Astrocyte (in vitro differentiated cells and primary cell): ENCODE measurements around the gene GALM. TPM values are rescaled to one million over a fixed set of nuclear protein-coding genes. Genes with fewer than 3 reads are reported as not detected.
A peak's percentile ranks its signal among the peaks of the same experiment; 100 is the strongest.
"Not testable (repeated sequence)": the region's sequence is repeated elsewhere in the genome, so short reads cannot be mapped to it uniquely, and the experiment has no call there.

ENCODE experiments used
- DNase-seq: peaks from one replicate; pipeline ENCODE4 v3.0.0-alpha.2; 2010; ENCODE audit warnings: low read depth
- FAIRE-seq: peaks from 2 replicates; lab custom pipeline; 2011; peaks lifted over from hg19 to GRCh38; lab: Jason Lieb, UNC
- H2AFZ ChIP-seq: 2 replicates; pipeline ENCODE4 v1.6.0; 2012; ENCODE audit warnings: low read depth, low read length, inconsistent platforms
- H3K27ac ChIP-seq: 2 replicates; pipeline ENCODE4 v1.5.1; 2011; ENCODE audit warnings: low read depth, low read length, inconsistent platforms
- H3K27me3 ChIP-seq: 2 replicates; pipeline ENCODE4 v1.6.0; 2011; ENCODE audit warnings: low read length, inconsistent platforms; ENCODE audit not compliant: insufficient read depth
- H3K36me3 ChIP-seq: 2 replicates; pipeline ENCODE4 v1.5.1; 2011; ENCODE audit warnings: low read length, inconsistent platforms; ENCODE audit not compliant: insufficient read depth
- H3K4me1 ChIP-seq: 2 replicates; pipeline ENCODE4 v1.5.1; 2011; ENCODE audit warnings: low read length, inconsistent platforms; ENCODE audit not compliant: insufficient read depth
- H3K4me2 ChIP-seq: 2 replicates; pipeline ENCODE4 v1.6.0; 2012; ENCODE audit warnings: low read length, inconsistent platforms
- H3K4me3 ChIP-seq: 2 replicates; pipeline ENCODE4 v1.5.1; 2011; ENCODE audit warnings: low read depth, mild to moderate bottlenecking, low read length, inconsistent platforms; ENCODE audit not compliant: insufficient read depth
- H3K79me2 ChIP-seq: 2 replicates; pipeline ENCODE4 v1.6.0; 2012; ENCODE audit warnings: mild to moderate bottlenecking, low read length, inconsistent platforms; ENCODE audit not compliant: insufficient read depth
- H3K9ac ChIP-seq: 2 replicates; pipeline ENCODE4 v1.6.0; 2012; ENCODE audit warnings: mild to moderate bottlenecking, low read length, inconsistent platforms
- H3K9me3 ChIP-seq: 2 replicates; pipeline ENCODE4 v1.5.1; 2012; ENCODE audit warnings: low read depth, mild to moderate bottlenecking, low read length, inconsistent platforms; ENCODE audit not compliant: insufficient read depth
- H4K20me1 ChIP-seq: 2 replicates; pipeline ENCODE4 v1.6.0; 2012; ENCODE audit warnings: low read length, inconsistent platforms; ENCODE audit not compliant: insufficient read depth
- H3K27ac Mint-ChIP-seq: one replicate; pipeline ENCODE4 v1.8.0; 2021; ENCODE audit warnings: mild to moderate bottlenecking, mixed read lengths; ENCODE audit not compliant: unreplicated experiment
- H3K27me3 Mint-ChIP-seq: one replicate; pipeline ENCODE4 v1.8.0; 2021; ENCODE audit warnings: low read depth, mixed read lengths; ENCODE audit not compliant: unreplicated experiment
- H3K36me3 Mint-ChIP-seq: one replicate; pipeline ENCODE4 v1.8.0; 2021; ENCODE audit warnings: low read depth, mixed read lengths; ENCODE audit not compliant: unreplicated experiment
- H3K4me1 Mint-ChIP-seq: one replicate; pipeline ENCODE4 v1.8.0; 2021; ENCODE audit warnings: low read depth, mixed read lengths; ENCODE audit not compliant: unreplicated experiment
- H3K4me3 Mint-ChIP-seq: one replicate; pipeline ENCODE4 v1.8.0; 2021; ENCODE audit warnings: mild to moderate bottlenecking, moderate library complexity, mixed read lengths; ENCODE audit not compliant: unreplicated experiment
- H3K9me3 Mint-ChIP-seq: one replicate; pipeline ENCODE4 v1.8.0; 2021; ENCODE audit warnings: mild to moderate bottlenecking, mixed read lengths; ENCODE audit not compliant: unreplicated experiment
- EZH2 ChIP-seq: IDR thresholded peaks from 2 replicates; pipeline ENCODE4 v1.6.1; 2012; ENCODE audit warnings: mild to moderate bottlenecking, low read length, inconsistent platforms; ENCODE audit not compliant: insufficient read depth
- total RNA-seq: library from RNA; stranded (reverse); gene quantifications from 2 replicates; pipeline ENCODE4 v1.2.1, GENCODE V29; 2021
- TF ChIP-seq, protein P1 (sequence below): IDR thresholded peaks from 2 replicates; pipeline ENCODE4 v1.5.1; 2011; ENCODE audit warnings: low read depth, mild to moderate bottlenecking, inconsistent platforms, low read length, moderate library complexity; ENCODE audit not compliant: insufficient read depth

Gene GALM
- total RNA-seq, 1 donor from 2014 or later, result 9.8 TPM

DNA sequence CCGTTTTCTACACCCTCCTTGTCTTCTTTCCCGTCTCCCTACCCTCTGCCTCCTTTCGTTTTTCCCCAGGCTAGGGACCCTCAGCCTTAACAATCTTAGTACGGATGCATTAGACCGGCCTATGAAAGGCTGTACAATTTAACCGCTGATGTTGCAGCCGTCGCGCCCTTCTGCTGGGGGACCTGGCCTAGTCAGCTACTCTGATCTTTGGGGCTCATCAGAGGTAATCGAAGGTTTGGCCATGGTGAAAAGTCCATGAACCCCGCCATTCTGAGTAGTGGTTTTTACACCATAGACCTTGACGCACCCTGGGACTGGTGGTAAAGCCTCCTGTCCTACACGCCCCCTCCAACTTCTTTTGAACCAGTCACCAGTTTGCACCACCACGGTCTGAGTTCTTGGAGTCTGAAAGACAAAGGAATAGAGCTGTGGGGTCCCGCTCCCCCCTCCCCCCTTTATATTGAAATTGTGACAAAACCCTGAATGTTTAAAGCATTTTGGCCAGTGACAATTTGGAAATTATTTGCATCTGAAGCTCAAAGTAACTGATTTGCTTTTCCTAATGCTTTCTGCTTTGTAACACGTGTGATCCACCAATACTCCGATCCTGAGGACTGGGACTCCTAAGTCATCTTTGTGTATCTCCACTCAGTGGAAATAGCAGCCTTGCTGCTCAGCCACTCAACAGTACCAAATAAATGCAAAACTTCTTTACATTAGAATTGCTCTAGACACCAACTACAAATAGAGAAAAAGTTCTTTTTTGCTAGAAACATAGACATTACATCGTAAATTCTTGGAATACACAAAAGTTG lies 85.9 kb downstream of the GALM start:
- peak overlapping the region; percentile 100 for H3K4me3 Mint-ChIP-seq
- Histone ChIP-seq H4K20me1 (peaks cover 39% of the 10 kb centered on the region), H3K4me1 (peaks cover 16% of the 10 kb centered on the region), H3K36me3 (peaks cover 27% of the 10 kb centered on the region), H3K9me3 (no peaks in the 10 kb centered on the region), H3K9ac (peak overlapping the region; percentile 98), H3K4me2 (peak overlapping the region; percentile 89), H3K27me3 (no peaks in the 10 kb centered on the region), H3K79me2 (peaks cover 43% of the 10 kb centered on the region), H3K27ac (peak overlapping the region; percentile 97), H2AFZ (peak overlapping the region; percentile 89), H3K4me3 (peak overlapping the region; percentile 99)
- DNase-seq, result no peak
- peaks cover 15% of the 10 kb centered on the region for H3K36me3 Mint-ChIP-seq
- peak overlapping the region; percentile 100 for H3K27ac Mint-ChIP-seq
- no peak for TF ChIP-seq EZH2
- TF ChIP-seq, protein P1, sequence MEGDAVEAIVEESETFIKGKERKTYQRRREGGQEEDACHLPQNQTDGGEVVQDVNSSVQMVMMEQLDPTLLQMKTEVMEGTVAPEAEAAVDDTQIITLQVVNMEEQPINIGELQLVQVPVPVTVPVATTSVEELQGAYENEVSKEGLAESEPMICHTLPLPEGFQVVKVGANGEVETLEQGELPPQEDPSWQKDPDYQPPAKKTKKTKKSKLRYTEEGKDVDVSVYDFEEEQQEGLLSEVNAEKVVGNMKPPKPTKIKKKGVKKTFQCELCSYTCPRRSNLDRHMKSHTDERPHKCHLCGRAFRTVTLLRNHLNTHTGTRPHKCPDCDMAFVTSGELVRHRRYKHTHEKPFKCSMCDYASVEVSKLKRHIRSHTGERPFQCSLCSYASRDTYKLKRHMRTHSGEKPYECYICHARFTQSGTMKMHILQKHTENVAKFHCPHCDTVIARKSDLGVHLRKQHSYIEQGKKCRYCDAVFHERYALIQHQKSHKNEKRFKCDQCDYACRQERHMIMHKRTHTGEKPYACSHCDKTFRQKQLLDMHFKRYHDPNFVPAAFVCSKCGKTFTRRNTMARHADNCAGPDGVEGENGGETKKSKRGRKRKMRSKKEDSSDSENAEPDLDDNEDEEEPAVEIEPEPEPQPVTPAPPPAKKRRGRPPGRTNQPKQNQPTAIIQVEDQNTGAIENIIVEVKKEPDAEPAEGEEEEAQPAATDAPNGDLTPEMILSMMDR, result no peak
- no peaks in the 10 kb centered on the region for H3K27me3 Mint-ChIP-seq
- H3K4me1 Mint-ChIP-seq, result peaks cover 23% of the 10 kb centered on the region
- no peak for FAIRE-seq
- H3K9me3 Mint-ChIP-seq, result no peaks in the 10 kb centered on the region

DNA sequence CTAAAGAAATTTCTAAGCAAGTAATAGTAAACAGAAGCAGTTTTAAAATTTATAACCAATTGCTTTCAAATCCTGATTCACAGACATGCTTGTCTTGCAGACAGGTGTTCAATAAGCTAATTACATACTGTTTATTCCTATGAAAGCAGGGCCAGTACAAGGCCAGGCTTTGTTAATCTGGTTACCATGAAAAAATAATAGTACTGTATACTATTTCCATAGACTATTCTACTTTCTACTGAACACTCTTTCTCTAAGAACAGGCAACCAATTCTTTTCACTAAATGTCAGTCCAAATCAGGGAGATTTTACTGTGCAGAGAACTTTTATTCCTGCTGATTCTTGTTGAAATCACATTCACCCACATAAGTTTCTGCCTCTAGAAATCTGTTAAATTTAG lies 88.1 kb downstream of the GALM start:
- Histone ChIP-seq H2AFZ (no peak overlapping the region), H4K20me1 (peaks cover 17% of the 10 kb centered on the region), H3K9me3 (no peaks in the 10 kb centered on the region), H3K79me2 (peaks cover 21% of the 10 kb centered on the region), H3K4me2 (no peak overlapping the region), H3K27ac (no peak overlapping the region), H3K4me1 (peaks cover 9% of the 10 kb centered on the region), H3K9ac (no peak overlapping the region), H3K27me3 (no peaks in the 10 kb centered on the region), H3K36me3 (peaks cover 5% of the 10 kb centered on the region), H3K4me3 (no peak overlapping the region)
- no peaks in the 10 kb centered on the region for H3K27me3 Mint-ChIP-seq
- TF ChIP-seq EZH2, result no peak
- TF ChIP-seq, protein P1, result no peak
- no peak overlapping the region for H3K27ac Mint-ChIP-seq
- H3K4me1 Mint-ChIP-seq, result peaks cover 10% of the 10 kb centered on the region
- peaks cover 2% of the 10 kb centered on the region for H3K36me3 Mint-ChIP-seq
- no peak for FAIRE-seq
- no peak overlapping the region for H3K4me3 Mint-ChIP-seq
- H3K9me3 Mint-ChIP-seq, result no peaks in the 10 kb centered on the region
- DNase-seq, result no peak

DNA sequence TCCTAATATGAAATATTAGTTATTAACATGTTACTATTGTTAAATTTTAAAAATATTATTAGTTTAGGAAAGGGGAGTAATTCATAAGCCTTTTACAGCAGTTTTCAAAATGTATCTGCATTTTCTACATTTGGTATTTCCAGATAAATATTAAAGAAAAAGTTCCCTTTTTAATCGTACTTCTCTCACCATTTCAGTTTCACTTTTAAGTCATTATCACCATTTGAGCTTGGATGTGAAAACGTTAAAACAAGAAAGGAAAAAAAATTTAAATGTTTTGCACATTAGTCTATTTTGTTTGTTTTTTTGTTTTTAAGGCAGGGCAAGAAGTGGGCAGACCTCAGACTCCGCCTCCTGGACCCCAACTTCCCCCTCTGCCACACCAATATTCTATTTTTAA lies 88.6 kb downstream of the GALM start:
- Histone ChIP-seq H3K9ac (no peak overlapping the region), H3K9me3 (no peaks in the 10 kb centered on the region), H4K20me1 (peaks cover 12% of the 10 kb centered on the region), H3K79me2 (peaks cover 16% of the 10 kb centered on the region), H3K27ac (no peak overlapping the region), H3K4me3 (no peak overlapping the region), H2AFZ (no peak overlapping the region), H3K27me3 (no peaks in the 10 kb centered on the region), H3K4me2 (no peak overlapping the region), H3K36me3 (peaks cover under 1% of the 10 kb centered on the region), H3K4me1 (peaks cover 5% of the 10 kb centered on the region)
- DNase-seq, result no peak
- H3K9me3 Mint-ChIP-seq, result no peaks in the 10 kb centered on the region
- no peaks in the 10 kb centered on the region for H3K27me3 Mint-ChIP-seq
- H3K27ac Mint-ChIP-seq, result no peak overlapping the region
- no peak for FAIRE-seq
- TF ChIP-seq EZH2, result no peak
- TF ChIP-seq, protein P1, result no peak
- no peak overlapping the region for H3K4me3 Mint-ChIP-seq
- peaks cover 2% of the 10 kb centered on the region for H3K36me3 Mint-ChIP-seq
- peaks cover 7% of the 10 kb centered on the region for H3K4me1 Mint-ChIP-seq

DNA sequence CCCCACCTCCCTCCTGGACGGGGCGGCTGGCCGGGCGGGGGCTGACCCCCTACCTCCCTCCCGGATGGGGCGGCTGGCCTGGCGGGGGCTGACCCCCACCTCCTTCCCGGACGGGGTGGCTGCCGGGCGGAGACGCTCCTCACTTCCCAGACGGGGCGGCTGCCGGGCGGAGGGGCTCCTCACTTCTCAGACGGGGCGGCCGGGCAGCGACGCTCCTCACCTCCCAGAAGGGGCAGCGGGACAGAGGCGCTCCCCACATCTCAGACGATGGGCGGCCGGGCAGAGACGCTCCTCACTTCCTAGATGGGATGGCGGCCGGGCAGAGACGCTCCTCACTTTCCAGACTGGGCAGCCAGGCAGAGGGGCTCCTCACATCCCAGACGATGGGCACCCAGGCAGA lies 90.0 kb downstream of the GALM start:
- H3K36me3 Mint-ChIP-seq, H3K27ac ChIP-seq, H3K9me3 Mint-ChIP-seq, H3K79me2 ChIP-seq, H3K27me3 ChIP-seq, H3K4me1 ChIP-seq, H3K27ac Mint-ChIP-seq, H3K27me3 Mint-ChIP-seq, H3K4me3 ChIP-seq, FAIRE-seq, H3K4me2 ChIP-seq, H2AFZ ChIP-seq, DNase-seq, H3K4me1 Mint-ChIP-seq, H4K20me1 ChIP-seq, H3K4me3 Mint-ChIP-seq, H3K9me3 ChIP-seq, H3K9ac ChIP-seq, H3K36me3 ChIP-seq: not testable (repeated sequence)
